ENCODE results near the gene CTDSPL. TPM values are rescaled to one million over a fixed set of nuclear protein-coding genes. Genes with fewer than 3 reads are reported as not detected.

CTDSPL gene
- polyA plus RNA-seq, 1 experiment = 40.4 TPM

DNA sequence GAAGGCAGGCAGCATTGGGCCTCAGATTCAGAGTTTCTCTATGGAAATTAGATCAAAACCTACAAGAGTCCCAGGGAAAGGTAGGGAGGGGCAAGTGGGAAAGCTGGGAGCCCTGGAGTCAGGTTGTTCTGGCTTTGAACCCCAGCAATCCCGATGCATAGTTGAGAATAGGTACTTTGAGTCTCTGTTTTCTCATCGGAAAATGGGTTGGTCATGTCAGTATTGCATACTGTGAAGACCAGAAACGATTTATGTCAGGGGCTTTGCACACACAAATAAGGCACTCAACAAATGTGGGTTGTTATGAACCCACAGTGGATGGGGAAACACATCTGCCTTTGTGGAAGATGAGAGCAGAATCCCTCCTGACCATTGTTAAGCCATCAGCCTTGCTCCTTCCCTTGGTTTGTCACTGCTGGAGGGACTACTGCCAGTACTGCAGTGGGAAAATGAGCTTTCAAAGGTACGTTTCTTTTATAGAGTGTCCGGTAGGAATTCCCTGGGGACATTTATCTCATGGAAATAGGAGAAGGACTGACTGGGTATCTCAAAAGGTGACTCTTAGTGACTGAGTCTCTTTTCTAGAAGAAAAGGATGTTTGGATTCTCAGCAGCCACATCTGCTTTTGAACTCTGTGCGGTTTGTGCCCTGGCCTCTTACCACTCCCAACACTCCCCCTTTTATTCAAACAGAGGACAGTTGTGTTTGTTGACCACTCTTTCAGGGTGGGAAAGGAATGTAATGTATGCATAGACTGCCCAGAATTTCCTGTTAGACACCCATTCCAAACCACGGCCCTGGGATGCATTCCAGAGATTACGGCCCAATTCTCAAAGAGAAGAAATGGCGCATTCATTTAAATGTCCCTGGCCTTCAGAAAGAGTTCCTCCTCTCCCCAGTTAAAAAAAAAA is 74.3 kb downstream of the CTDSPL start:
- peak; percentile 88 for DNase-seq (ENCODE audit: low read depth, low spot score)
- no peaks in the 10 kb centered on the region for H3K27me3 ChIP-seq (ENCODE audit: control insufficient read depth, insufficient read depth, low read length)
- H3K4me3 ChIP-seq (ENCODE audit: low read depth, low read length) = no peak overlapping the region
- CTCF ChIA-PET = interaction anchor here (0.6 to 1.5 kb wide), 2 partner anchors 32 to 557 kb away, joined by 5 to 6 read pairs; no protein-coding TSS in a partner anchor
- H3K9me3 ChIP-seq (ENCODE audit: control insufficient read depth, insufficient read depth, low read length) = no peaks in the 10 kb centered on the region
- POLR2A ChIA-PET = interaction anchor here (0.7 to 2.3 kb wide), 2 partner anchors 9 to 64 kb away, joined by 6 to 15 read pairs; no protein-coding TSS in a partner anchor
- peak overlapping the region; percentile 85 for H3K27ac ChIP-seq (ENCODE audit: low read depth, low read length)
- TF ChIP-seq, protein P1, sequence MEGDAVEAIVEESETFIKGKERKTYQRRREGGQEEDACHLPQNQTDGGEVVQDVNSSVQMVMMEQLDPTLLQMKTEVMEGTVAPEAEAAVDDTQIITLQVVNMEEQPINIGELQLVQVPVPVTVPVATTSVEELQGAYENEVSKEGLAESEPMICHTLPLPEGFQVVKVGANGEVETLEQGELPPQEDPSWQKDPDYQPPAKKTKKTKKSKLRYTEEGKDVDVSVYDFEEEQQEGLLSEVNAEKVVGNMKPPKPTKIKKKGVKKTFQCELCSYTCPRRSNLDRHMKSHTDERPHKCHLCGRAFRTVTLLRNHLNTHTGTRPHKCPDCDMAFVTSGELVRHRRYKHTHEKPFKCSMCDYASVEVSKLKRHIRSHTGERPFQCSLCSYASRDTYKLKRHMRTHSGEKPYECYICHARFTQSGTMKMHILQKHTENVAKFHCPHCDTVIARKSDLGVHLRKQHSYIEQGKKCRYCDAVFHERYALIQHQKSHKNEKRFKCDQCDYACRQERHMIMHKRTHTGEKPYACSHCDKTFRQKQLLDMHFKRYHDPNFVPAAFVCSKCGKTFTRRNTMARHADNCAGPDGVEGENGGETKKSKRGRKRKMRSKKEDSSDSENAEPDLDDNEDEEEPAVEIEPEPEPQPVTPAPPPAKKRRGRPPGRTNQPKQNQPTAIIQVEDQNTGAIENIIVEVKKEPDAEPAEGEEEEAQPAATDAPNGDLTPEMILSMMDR (IDR thresholded peaks at IDR 0.05; ENCODE audit: low read depth, low read length) = no peak

DNA sequence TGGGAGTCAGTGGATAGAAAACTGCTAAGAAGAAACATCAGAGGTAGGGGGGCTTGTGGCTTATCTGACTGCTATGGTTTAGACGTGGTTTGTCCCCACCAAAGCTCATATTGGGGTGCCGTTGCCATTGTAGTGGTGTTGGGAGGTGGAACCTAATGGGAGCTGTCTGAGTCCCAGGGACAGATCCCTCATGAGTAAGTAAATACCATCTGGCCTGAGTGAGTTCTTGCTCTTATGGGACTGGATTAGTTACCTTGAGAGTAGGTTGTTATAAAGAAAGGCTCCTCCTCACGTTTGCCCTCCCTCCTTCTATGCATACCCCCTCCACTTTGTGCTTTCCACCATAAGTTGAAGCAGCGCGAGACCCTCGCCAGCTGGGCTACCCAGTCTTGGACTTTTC is 75.5 kb downstream of the CTDSPL start:
- DNase-seq (ENCODE audit: low read depth, low spot score) = no peak
- ChIA-PET CTCF (interaction anchor here (0.6 to 1.5 kb wide), 3 partner anchors 30 to 555 kb away, joined by 3 to 6 read pairs (median 5); no protein-coding TSS in a partner anchor), POLR2A (interaction anchor here (0.5 to 2.3 kb wide), 3 partner anchors 8 to 361 kb away, joined by 3 to 15 read pairs (median 6); no protein-coding TSS in a partner anchor)
- TF ChIP-seq, protein P1 (IDR thresholded peaks at IDR 0.05; ENCODE audit: low read depth, low read length) = no peak
- no peaks in the 10 kb centered on the region for H3K27me3 ChIP-seq (ENCODE audit: control insufficient read depth, insufficient read depth, low read length)
- no peak overlapping the region for H3K4me3 ChIP-seq (ENCODE audit: low read depth, low read length)
- no peaks in the 10 kb centered on the region for H3K9me3 ChIP-seq (ENCODE audit: control insufficient read depth, insufficient read depth, low read length)
- H3K27ac ChIP-seq (ENCODE audit: low read depth, low read length) = peak overlapping the region; percentile 39

DNA sequence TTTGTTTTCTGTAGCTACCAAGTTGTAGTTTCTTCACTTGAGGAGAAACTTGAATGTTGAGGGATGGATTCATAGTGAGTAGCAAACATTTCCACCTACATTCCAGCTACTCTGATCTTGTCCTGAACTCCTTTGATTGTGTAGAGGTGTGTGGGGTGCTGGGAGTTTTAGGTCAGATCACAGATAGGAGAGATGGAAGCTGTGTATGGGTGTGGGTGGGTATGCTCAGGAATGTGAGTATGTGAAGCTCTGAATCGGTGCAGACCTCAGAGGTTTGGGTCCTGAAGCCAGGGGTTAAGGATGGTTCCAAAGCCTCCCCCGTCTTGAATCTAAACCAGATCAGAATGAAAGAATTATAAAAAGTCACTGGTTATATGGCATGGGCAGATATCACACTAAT is 76.3 kb downstream of the CTDSPL start:
- Histone ChIP-seq H3K27ac (ENCODE audit: low read depth, low read length) (no peak overlapping the region), H3K4me3 (ENCODE audit: low read depth, low read length) (no peak overlapping the region), H3K9me3 (ENCODE audit: control insufficient read depth, insufficient read depth, low read length) (no peaks in the 10 kb centered on the region), H3K27me3 (ENCODE audit: control insufficient read depth, insufficient read depth, low read length) (no peaks in the 10 kb centered on the region)
- no peak for DNase-seq (ENCODE audit: low read depth, low spot score)
- CTCF ChIA-PET = interaction anchor here (0.7 kb wide), 1 partner anchor 30 kb away, joined by 3 read pairs; no protein-coding TSS in a partner anchor
- TF ChIP-seq, protein P1 (IDR thresholded peaks at IDR 0.05; ENCODE audit: low read depth, low read length) = no peak
- POLR2A ChIA-PET = no interaction called here

DNA sequence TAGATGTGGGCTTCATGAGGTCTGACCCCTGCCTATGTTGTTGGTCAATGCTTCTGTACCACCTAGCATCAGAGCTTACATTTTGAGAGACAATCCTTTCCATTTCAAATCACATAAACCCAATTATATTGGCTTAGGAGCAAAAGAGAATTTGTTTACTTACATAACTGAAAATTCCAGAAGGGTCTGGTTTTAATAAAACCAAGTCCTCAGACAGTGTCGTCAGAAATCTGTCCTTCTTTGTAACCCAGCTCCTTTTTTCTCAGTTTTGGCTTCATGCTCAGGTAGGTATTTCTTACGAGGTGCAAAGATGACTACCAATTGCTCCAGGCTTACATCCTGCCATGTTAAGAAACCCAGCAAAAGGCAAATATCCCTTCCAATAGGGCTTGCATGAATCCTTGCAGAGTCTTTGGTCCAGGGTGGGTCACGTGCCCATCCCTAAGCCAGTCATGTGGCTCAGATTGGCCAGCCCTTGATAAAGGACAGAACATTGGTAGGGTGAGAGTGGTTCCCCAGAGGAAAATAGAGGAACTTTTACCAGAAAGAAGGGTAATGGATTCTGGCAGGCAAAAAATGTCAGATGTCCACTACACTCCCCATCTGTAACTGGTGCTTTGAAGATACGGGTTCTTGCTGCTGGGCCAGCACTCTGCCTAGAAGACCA is 78.7 kb downstream of the CTDSPL start:
- Histone ChIP-seq H3K4me3 (ENCODE audit: low read depth, low read length) (no peak overlapping the region), H3K9me3 (ENCODE audit: control insufficient read depth, insufficient read depth, low read length) (no peaks in the 10 kb centered on the region), H3K27me3 (ENCODE audit: control insufficient read depth, insufficient read depth, low read length) (no peaks in the 10 kb centered on the region), H3K27ac (ENCODE audit: low read depth, low read length) (no peak overlapping the region)
- TF ChIP-seq, protein P1 (IDR thresholded peaks at IDR 0.05; ENCODE audit: low read depth, low read length) = no peak
- POLR2A ChIA-PET = no interaction called here
- CTCF ChIA-PET = interaction anchor here (1.3 to 1.8 kb wide), 2 partner anchors 27 to 34 kb away, joined by 3 to 7 read pairs; no protein-coding TSS in a partner anchor
- DNase-seq (ENCODE audit: low read depth, low spot score) = no peak

All from AG04450 (cell line).